ENCODE measurements around the gene TIFAB. TPM values are rescaled to one million over a fixed set of nuclear protein-coding genes. Genes with fewer than 3 reads are reported as not detected.
"Not testable (repeated sequence)": the region's sequence is repeated elsewhere in the genome, so short reads cannot be mapped to it uniquely, and the experiment has no call there.

Gene TIFAB
- total RNA-seq: not detected

GRCh38 chr5:135452321-135453030, at the start of gene TIFAB:
Gene TIFAB (minus strand): TSS chr5:135452351. CDS start chr5:135449939, 2,412 bp downstream.
- no peaks in the 10 kb centered on the region for H3K4me1 ChIP-seq
- H3K9me3 ChIP-seq: no peaks in the 10 kb centered on the region
- H3K27me3 ChIP-seq: no peaks in the 10 kb centered on the region
- no peak for DNase-seq
- TF ChIP-seq CTCF (IDR thresholded peaks at IDR 0.05) (no peak), POLR2A (IDR thresholded peaks at IDR 0.05) (no peak)
- WGBS, 2 donors: 85 to 91% methylated on average over 10 of the region's 10 CpGs
- intact Hi-C loops (cut with DNase I): no loop called here
- H3K27ac ChIP-seq: no peak within 1 kb of the TSS
- no peaks in the 10 kb centered on the region for H3K36me3 ChIP-seq
- H3K4me3 ChIP-seq (replicated peaks in 1 of 3): no peak within 1 kb of the TSS

GRCh38 chr5:135498637-135498995, 46.5 kb upstream of the TIFAB start:
- Histone ChIP-seq H3K27me3 (peaks cover 5% of the 10 kb centered on the region), H3K4me1 (no peaks in the 10 kb centered on the region), H3K36me3 (no peaks in the 10 kb centered on the region), H3K9me3 (no peaks in the 10 kb centered on the region), H3K27ac (no peak overlapping the region), H3K4me3 (replicated peaks in 1 of 3) (no peak overlapping the region)
- intact Hi-C loops (cut with DNase I): no loop called here
- 41 to 50% methylated on average over 2 of the region's 2 CpGs for WGBS, 2 donors
- TF ChIP-seq POLR2A (IDR thresholded peaks at IDR 0.05): no peak
- no peak for TF ChIP-seq CTCF (IDR thresholded peaks at IDR 0.05)
- DNase-seq: no peak

GRCh38 chr5:135497971-135498636, 46.0 kb upstream of the TIFAB start:
- DNase-seq: no peak
- Histone ChIP-seq H3K27ac (no peak overlapping the region), H3K9me3 (no peaks in the 10 kb centered on the region), H3K4me1 (no peaks in the 10 kb centered on the region), H3K4me3 (replicated peaks in 1 of 3) (no peak overlapping the region), H3K36me3 (no peaks in the 10 kb centered on the region), H3K27me3 (peaks cover 5% of the 10 kb centered on the region)
- TF ChIP-seq CTCF (IDR thresholded peaks at IDR 0.05): no peak
- no peak for TF ChIP-seq POLR2A (IDR thresholded peaks at IDR 0.05)
- intact Hi-C loops (cut with DNase I): no loop called here
- 66 to 69% methylated on average over 8 of the region's 8 CpGs for WGBS, 2 donors

GRCh38 chr5:135495531-135495930, 43.4 kb upstream of the TIFAB start:
- H3K27me3 ChIP-seq: peaks cover 20% of the 10 kb centered on the region
- H3K36me3 ChIP-seq; H3K27ac ChIP-seq; DNase-seq; H3K4me3 ChIP-seq (replicated peaks in 1 of 3); H3K9me3 ChIP-seq; intact Hi-C loops (cut with DNase I); H3K4me1 ChIP-seq: not testable (repeated sequence)
- WGBS, 2 donors: 74 to 79% methylated on average over 4 of the region's 4 CpGs

GRCh38 chr5:135494196-135494595, 42.0 kb upstream of the TIFAB start:
- H3K36me3 ChIP-seq: no peaks in the 10 kb centered on the region
- H3K4me3 ChIP-seq (replicated peaks in 1 of 3): no peak overlapping the region
- intact Hi-C loops (cut with DNase I): no loop called here
- WGBS, 2 donors: 69 to 72% methylated on average over 5 of the region's 5 CpGs
- DNase-seq: no peak
- H3K4me1 ChIP-seq: peaks cover 9 to 11% of the 10 kb centered on the region in 2 donors
- TF ChIP-seq POLR2A (IDR thresholded peaks at IDR 0.05) (no peak), CTCF (IDR thresholded peaks at IDR 0.05) (no peak)
- no peak overlapping the region for H3K27ac ChIP-seq
- peaks cover 33% of the 10 kb centered on the region for H3K27me3 ChIP-seq
- H3K9me3 ChIP-seq: no peaks in the 10 kb centered on the region

Measured in thyroid gland (tissue), 4 donors.